ENCODE data around the gene SPARCL1. TPM values are rescaled to one million over a fixed set of nuclear protein-coding genes. Genes with fewer than 3 reads are reported as not detected.
A peak's percentile ranks its signal among the peaks of the same experiment; 100 is the strongest.
"Not testable (repeated sequence)": the region's sequence is repeated elsewhere in the genome, so short reads cannot be mapped to it uniquely, and the experiment has no call there.

SPARCL1 gene
- total and polyA plus RNA-seq, 3 donors from 2014 or later = 110 to 138 (median 124) TPM

DNA sequence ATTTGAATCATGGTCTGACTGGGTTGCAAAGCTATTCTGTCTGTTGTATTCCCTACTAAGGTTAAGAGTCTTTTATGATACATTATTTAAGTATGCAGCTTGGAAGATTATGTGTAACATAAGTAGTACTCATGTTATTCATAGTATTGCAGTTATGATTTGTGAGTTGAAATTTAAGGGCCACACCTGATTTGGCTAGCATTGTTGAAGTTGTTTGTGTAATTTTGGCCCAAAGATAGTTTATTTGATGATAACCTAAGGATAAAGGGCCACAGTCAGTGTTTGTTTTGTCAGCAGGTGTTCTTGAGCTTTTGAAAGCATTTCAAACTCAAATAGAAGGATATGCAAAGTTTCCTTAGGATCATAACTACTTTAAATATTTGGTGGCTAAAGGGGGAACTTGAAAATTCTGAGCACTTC is 67.9 kb downstream of the SPARCL1 start:
- no peak for TF ChIP-seq POLR2A (IDR thresholded peaks at IDR 0.05)
- TF ChIP-seq CTCF (IDR thresholded peaks at IDR 0.05) = no peak
- intact Hi-C loops (cut with DNase I; ENCODE audit: low total_unique reads) = no loop called here
- Histone ChIP-seq H3K4me3 (no peak overlapping the region), H3K4me1 (no peaks in the 10 kb centered on the region), H3K9me3 (no peaks in the 10 kb centered on the region), H3K27me3 (no peaks in the 10 kb centered on the region), H3K27ac (no peak overlapping the region), H3K36me3 (ENCODE audit: low read depth, missing control alignments) (no peaks in the 10 kb centered on the region)
- DNase-seq = no peak

GRCh38 chr4:87458913-87459312 is 70.3 kb downstream of the SPARCL1 start:
- Histone ChIP-seq H3K36me3 (ENCODE audit: low read depth, missing control alignments) (no peaks in the 10 kb centered on the region), H3K4me3 (no peak overlapping the region), H3K4me1 (no peaks in the 10 kb centered on the region), H3K27me3 (no peaks in the 10 kb centered on the region), H3K9me3 (no peaks in the 10 kb centered on the region), H3K27ac (no peak overlapping the region)
- WGBS, 2 donors = 92 to 97% methylated on average over 4 of the region's 4 CpGs
- intact Hi-C loops (cut with DNase I; ENCODE audit: low total_unique reads) = no loop called here
- DNase-seq = no peak
- TF ChIP-seq CTCF (IDR thresholded peaks at IDR 0.05) (no peak), POLR2A (IDR thresholded peaks at IDR 0.05) (no peak)

DNA sequence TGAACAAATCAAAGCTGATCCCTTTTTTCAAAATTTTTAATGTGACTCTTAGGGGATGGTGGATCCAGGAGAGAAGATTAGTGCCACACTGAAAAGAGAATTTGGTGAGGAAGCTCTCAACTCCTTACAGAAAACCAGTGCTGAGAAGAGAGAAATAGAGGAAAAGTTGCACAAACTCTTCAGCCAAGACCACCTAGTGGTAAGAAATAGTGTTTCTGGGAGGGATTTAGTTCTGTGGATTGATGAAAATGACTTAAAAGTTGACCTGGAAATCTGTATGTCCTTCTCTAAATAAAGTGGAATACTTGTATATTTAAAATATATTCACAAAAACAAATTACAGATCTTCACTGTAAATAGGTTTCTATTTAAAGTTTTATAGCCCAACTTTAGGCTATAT is 77.6 kb downstream of the SPARCL1 start:
- DNase-seq = no peak

DNA sequence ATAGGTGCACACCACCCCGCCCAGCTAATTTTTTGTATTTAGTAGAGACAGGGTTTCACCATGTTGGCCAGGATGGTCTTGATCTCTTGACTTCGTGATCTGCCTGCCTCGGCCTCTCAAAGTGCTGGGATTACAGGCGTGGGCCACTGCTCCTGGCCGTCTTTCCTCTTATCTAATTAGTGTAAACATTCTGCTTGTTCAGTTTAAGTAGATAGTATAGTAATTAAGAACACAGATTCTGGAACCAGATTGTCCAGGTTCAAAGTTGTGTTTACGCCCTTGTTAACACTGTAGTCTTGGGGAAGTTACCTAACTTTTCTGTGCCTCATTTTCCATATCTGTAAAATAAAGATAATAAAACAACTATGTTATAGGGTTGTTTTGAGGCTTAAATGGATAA is 82.8 kb downstream of the SPARCL1 start:
- H3K36me3 ChIP-seq (ENCODE audit: low read depth, missing control alignments); H3K9me3 ChIP-seq; H3K4me1 ChIP-seq; H3K27ac ChIP-seq; DNase-seq; H3K4me3 ChIP-seq; H3K27me3 ChIP-seq; intact Hi-C loops (cut with DNase I; ENCODE audit: low total_unique reads): not testable (repeated sequence)
- 88 to 91% methylated on average over 6 of the region's 6 CpGs for WGBS, 2 donors

More for the DNA sequence above, 77.6 kb downstream of the SPARCL1 start:
- TF ChIP-seq CTCF (IDR thresholded peaks at IDR 0.05) = no peak
- no peak for TF ChIP-seq POLR2A (IDR thresholded peaks at IDR 0.05)
- intact Hi-C loops (cut with DNase I; ENCODE audit: low total_unique reads) = no loop called here
- no peak overlapping the region for H3K4me3 ChIP-seq
- H3K9me3 ChIP-seq = no peaks in the 10 kb centered on the region
- no peak overlapping the region for H3K27ac ChIP-seq
- H3K4me1 ChIP-seq = no peaks in the 10 kb centered on the region
- H3K36me3 ChIP-seq (ENCODE audit: low read depth, missing control alignments) = no peaks in the 10 kb centered on the region
- no peaks in the 10 kb centered on the region for H3K27me3 ChIP-seq

- no peak for TF ChIP-seq POLR2A (IDR thresholded peaks at IDR 0.05)
- no peak for TF ChIP-seq CTCF (IDR thresholded peaks at IDR 0.05)
- WGBS, 2 donors = 74 to 78% methylated on average over 3 of the region's 3 CpGs
- intact Hi-C loops (cut with DNase I; ENCODE audit: low total_unique reads) = no loop called here
- no peaks in the 10 kb centered on the region for H3K36me3 ChIP-seq (ENCODE audit: low read depth, missing control alignments)
- no peaks in the 10 kb centered on the region for H3K9me3 ChIP-seq
- H3K27me3 ChIP-seq = no peaks in the 10 kb centered on the region
- H3K27ac ChIP-seq = no peak overlapping the region
- no peak overlapping the region for H3K4me3 ChIP-seq
- H3K4me1 ChIP-seq = no peaks in the 10 kb centered on the region
- peak; percentile 21 for DNase-seq
Observed at GRCh38 chr4:87445964-87446363, 83.2 kb downstream of the SPARCL1 start.
